Measurements from ENCODE around the gene SBF2.

GRCh38 chr11:10211470-10211869 is 82.5 kb downstream of the SBF2 start:
- TF ChIP-seq CTCF (IDR thresholded peaks at IDR 0.05; ENCODE audit: low read length): no peak
- TF ChIP-seq EZH2 (optimal IDR thresholded peaks at IDR 0.05; ENCODE audit: low read depth, low read length): no peak
